IMR-90 (cell line): ENCODE measurements around the gene MGAT5B. TPM values are rescaled to one million over a fixed set of nuclear protein-coding genes. Genes with fewer than 3 reads are reported as not detected.

Experiments used
- ATAC-seq: fragments of 200-7000 bp; cut with Tn5 transposase; 2 replicates; pipeline ENCODE4 v1.9.1; 2020; ENCODE audit warnings: low read depth, mild to moderate bottlenecking, moderate library complexity
- BruUV-seq: library from RNA; stranded (reverse); fragments of 400-500 nt; replicated peaks from 2 replicates; lab custom pipeline; 2021; lab: Mats Ljungman, UMichigan
- CTCF ChIA-PET: fragments of 300-600 bp; formaldehyde crosslinking; extraction: SDS; loops from one replicate; lab custom pipeline; 2021; ENCODE audit warnings: antibody characterized with exemption; lab: Yijun Ruan, JAX
- POLR2A ChIA-PET: fragments of 300-600 bp; sonication (Branson Sonifier 250); formaldehyde crosslinking; loops from one replicate; lab custom pipeline; 2022; ENCODE audit warnings: antibody characterized with exemption; ENCODE audit not compliant: unreplicated experiment; lab: Charles Lee
- DNase-seq: peaks from one replicate; pipeline ENCODE4 v3.0.0; 2013
- H2AFZ ChIP-seq: replicated peaks from 2 replicates; pipeline ENCODE3; 2013; ENCODE audit warnings: low read length, mild to moderate bottlenecking; ENCODE audit not compliant: poor library complexity
- H2AK5ac ChIP-seq: 2 replicates; pipeline ENCODE4 v1.6.1; 2013; ENCODE audit warnings: low read depth, low read length, inconsistent platforms
- H2AK9ac ChIP-seq: replicated peaks from 2 replicates; pipeline ENCODE3; 2013; ENCODE audit warnings: mild to moderate bottlenecking, low read depth, low read length, moderate library complexity; ENCODE audit not compliant: poor library complexity
- H2BK120ac ChIP-seq: 2 replicates; pipeline ENCODE4 v1.6.1; 2013; ENCODE audit warnings: low read depth, low read length, inconsistent platforms
- H2BK15ac ChIP-seq: 3 replicates; pipeline ENCODE4 v1.6.1; 2013; ENCODE audit warnings: low read depth, low read length, inconsistent platforms
- H2BK20ac ChIP-seq: 2 replicates; pipeline ENCODE4 v1.6.1; 2013; ENCODE audit warnings: low read depth, mild to moderate bottlenecking, inconsistent platforms, low read length, moderate library complexity
- H2BK5ac ChIP-seq: 2 replicates; pipeline ENCODE4 v1.6.1; 2013; ENCODE audit warnings: mild to moderate bottlenecking, low read depth, low read length, inconsistent platforms; ENCODE audit not compliant: poor library complexity, severe bottlenecking
- H3K14ac ChIP-seq: replicated peaks from 2 replicates; pipeline ENCODE4 v1.6.1; 2013; ENCODE audit warnings: low read depth, low read length, inconsistent platforms
- H3K18ac ChIP-seq: 2 replicates; pipeline ENCODE4 v1.6.1; 2013; ENCODE audit warnings: low read depth, low read length, control low read depth
- H3K23ac ChIP-seq: 2 replicates; pipeline ENCODE4 v1.6.1; 2013; ENCODE audit warnings: low read depth, low read length, inconsistent platforms
- H3K27ac ChIP-seq: 2 replicates; pipeline ENCODE4 v1.5.1; 2013; ENCODE audit warnings: mild to moderate bottlenecking, control low read depth, low read length; ENCODE audit not compliant: insufficient read depth
- H3K27me3 ChIP-seq: 2 replicates; pipeline ENCODE4 v1.6.1; 2013; ENCODE audit warnings: low read length; ENCODE audit not compliant: control insufficient read depth, insufficient read depth
- H3K36me3 ChIP-seq: 2 replicates; pipeline ENCODE4 v1.6.1; 2013; ENCODE audit warnings: low read length, mixed read lengths; ENCODE audit not compliant: control insufficient read depth, insufficient read depth
- H3K4ac ChIP-seq: 2 replicates; pipeline ENCODE4 v1.6.1; 2013; ENCODE audit warnings: low read depth, low read length, inconsistent platforms
- H3K4me1 ChIP-seq: 2 replicates; pipeline ENCODE4 v1.6.1; 2013; ENCODE audit warnings: low read length, mixed read lengths; ENCODE audit not compliant: control insufficient read depth, insufficient read depth
- H3K4me2 ChIP-seq: 2 replicates; pipeline ENCODE4 v1.6.1; 2013; ENCODE audit warnings: low read depth, mild to moderate bottlenecking, control low read depth, low read length, moderate library complexity
- H3K4me3 ChIP-seq: 2 replicates; pipeline ENCODE4 v1.5.1; 2013; ENCODE audit warnings: low read depth, mild to moderate bottlenecking, control low read depth, low read length, moderate library complexity; ENCODE audit not compliant: insufficient read depth
- H3K56ac ChIP-seq: 2 replicates; pipeline ENCODE4 v1.6.1; 2013; ENCODE audit warnings: low read length, inconsistent platforms; ENCODE audit not compliant: insufficient read depth; ENCODE audit errors: extremely low read depth
- H3K79me1 ChIP-seq, 2 experiments: 2 replicates each; pipeline ENCODE4 v1.6.1; 2013; ENCODE audit warnings: low read length in 2 of 2, inconsistent platforms in 1 of 2, low read depth in 1 of 2
- H3K9ac ChIP-seq: 2 replicates; pipeline ENCODE4 v1.6.1; 2013; ENCODE audit warnings: low read depth, low read length, control low read depth
- H3K9me1 ChIP-seq: 2 replicates; pipeline ENCODE4 v1.6.1; 2013; ENCODE audit warnings: low read length, inconsistent platforms; ENCODE audit not compliant: insufficient read depth
- H3K9me3 ChIP-seq: 2 replicates; pipeline ENCODE4 v1.6.1; 2013; ENCODE audit warnings: low read length; ENCODE audit not compliant: control insufficient read depth, insufficient read depth
- H4K20me1 ChIP-seq: 2 replicates; pipeline ENCODE4 v1.6.1; 2013; ENCODE audit warnings: low read length, inconsistent platforms; ENCODE audit not compliant: insufficient read depth
- H4K5ac ChIP-seq: 2 replicates; pipeline ENCODE4 v1.6.1; 2013; ENCODE audit warnings: mild to moderate bottlenecking, low read depth, low read length, control low read depth
- H4K8ac ChIP-seq, 2 experiments: 2 replicates each; pipeline ENCODE4 v1.6.1; 2013; ENCODE audit warnings: low read depth in 2 of 2, low read length in 2 of 2, control low read depth in 1 of 2, inconsistent platforms in 1 of 2
- H4K91ac ChIP-seq: 2 replicates; pipeline ENCODE4 v1.6.1; 2013; ENCODE audit warnings: low read depth, low read length, inconsistent platforms; ENCODE audit not compliant: insufficient read depth
- ELK1 ChIP-seq: fragments of 150-350 bp; IDR thresholded peaks from 2 replicates; pipeline ENCODE4 v1.6.1; 2016; ENCODE audit warnings: low read depth, mild to moderate bottlenecking, low read length, moderate library complexity, borderline replicate concordance
- MAZ ChIP-seq: IDR thresholded peaks from 2 replicates; pipeline ENCODE4 v1.6.1; 2012; ENCODE audit warnings: low read depth, mild to moderate bottlenecking, low read length, improper control_type of control experiment, moderate library complexity, borderline replicate concordance
- NFE2L2 ChIP-seq: fragments of 150-350 bp; IDR thresholded peaks from 2 replicates; pipeline ENCODE4 v1.6.1; 2016; ENCODE audit warnings: low read depth, mild to moderate bottlenecking, low read length
- WGBS, 2 experiments: methylation state at CpG; one replicate each; pipeline versions ENCODE4 v1.1.5 to v1.1.7; 2013; ENCODE audit warnings: missing lambda C conversion rate in 2 of 2; ENCODE audit not compliant: insufficient read length in 1 of 2; ENCODE audit errors: extremely low coverage in 2 of 2; 5-methylcytosine and 5-hydroxymethylcytosine counted together
- dilution Hi-C: fragments of 300-500 bp; cut with HindIII; formaldehyde crosslinking; loops from one replicate; pipeline ENCODE4 v1.14.3; 2018; ENCODE audit warnings: low sequenced_read_pairs; ENCODE audit not compliant: unreplicated experiment
- in situ Hi-C: fragments of 300-500 bp; cut with MboI; formaldehyde crosslinking; loops from 3 replicates; pipeline ENCODE4 v1.14.3; 2019; ENCODE audit warnings: low sequenced_read_pairs, inconsistent platforms, mixed read lengths
- intact Hi-C: fragments of 100-400 bp; cut with micrococcal nuclease; formaldehyde crosslinking; loops from 2 replicates; pipeline ENCODE4 v1.10.0; 2022
- polyA plus RNA-seq, 3 experiments: library from polyadenylated mRNA; depleted of rRNA; stranded (reverse); fragments of >200 nt; gene quantifications; 2 replicates each; pipeline ENCODE4 v1.2.3, GENCODE V29; 2012; ENCODE audit warnings: low replicate concordance in 1 of 3
- total RNA-seq: library from RNA; depleted of rRNA; stranded (reverse); fragments of >200 nt; gene quantifications from 2 replicates; pipeline ENCODE4 v1.2.3, GENCODE V29; 2012

Gene MGAT5B
- total and polyA plus RNA-seq, 2 of the 4 experiments (the other 2 are of a cell fraction) = 0.54 to 2.0 TPM

GRCh38 chr17:76852843-76853242 lies 15.4 kb upstream of the MGAT5B start:
- ChIA-PET CTCF (no interaction called here), POLR2A (no interaction called here)
- Histone ChIP-seq H3K9me1 (no peaks in the 10 kb centered on the region), H2BK5ac (no peak overlapping the region), H2AK5ac (no peak overlapping the region), H3K23ac (no peak overlapping the region), H3K9me3 (no peaks in the 10 kb centered on the region), H3K79me1 (no peaks in the 10 kb centered on the region), H4K20me1 (no peaks in the 10 kb centered on the region), H4K5ac (no peak overlapping the region), H3K27me3 (peaks cover 16% of the 10 kb centered on the region), H2BK15ac (no peak overlapping the region), H3K27ac (no peak overlapping the region), H3K36me3 (no peaks in the 10 kb centered on the region), H3K4me3 (no peak overlapping the region), H2AK9ac (no peak overlapping the region), H3K4me2 (no peak overlapping the region), H2AFZ (no peak overlapping the region), H4K8ac (no peak overlapping the region), H3K4ac (no peak overlapping the region), H4K91ac (no peak overlapping the region), H3K18ac (no peak overlapping the region), H2BK20ac (no peak overlapping the region), H3K14ac (no peak overlapping the region), H3K4me1 (no peaks in the 10 kb centered on the region), H3K9ac (no peak overlapping the region), H3K56ac (no peak overlapping the region), H2BK120ac (no peak overlapping the region)
- no peak for ATAC-seq
- in situ Hi-C loops (loop anchor here (25.0 kb wide), 1 partner anchor 384 kb away; no protein-coding TSS in a partner anchor), intact Hi-C loops (no loop called here), dilution Hi-C loops (no loop called here)
- TF ChIP-seq NFE2L2 (no peak), ELK1 (no peak), MAZ (no peak)
- no CpG with 5 or more reads among the region's 8 CpGs for WGBS, 2 experiments
- DNase-seq = no peak
- BruUV-seq = no TSS peak
